ENCODE results near the gene HLCS.

The HLCS gene

DNA sequence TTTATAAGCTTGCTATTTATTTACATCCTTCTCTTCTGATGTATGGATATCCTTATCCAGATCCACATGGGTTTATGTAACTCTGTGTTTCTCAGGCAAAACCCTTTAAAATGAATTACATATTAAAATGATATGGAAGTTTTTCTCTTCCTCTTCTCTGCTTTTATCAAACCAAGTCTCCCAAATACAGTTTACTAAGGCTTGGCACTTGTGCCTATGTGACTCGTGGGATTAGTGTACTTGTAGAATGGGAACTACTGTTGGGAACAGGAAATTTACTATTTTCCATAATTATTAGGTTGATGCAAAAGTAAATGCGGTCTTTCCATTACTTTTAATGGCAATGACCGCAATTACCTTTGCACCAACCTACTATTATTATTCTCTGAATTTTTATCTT is 252.7 kb downstream of the HLCS start:
- DNase-seq: no peak

DNA sequence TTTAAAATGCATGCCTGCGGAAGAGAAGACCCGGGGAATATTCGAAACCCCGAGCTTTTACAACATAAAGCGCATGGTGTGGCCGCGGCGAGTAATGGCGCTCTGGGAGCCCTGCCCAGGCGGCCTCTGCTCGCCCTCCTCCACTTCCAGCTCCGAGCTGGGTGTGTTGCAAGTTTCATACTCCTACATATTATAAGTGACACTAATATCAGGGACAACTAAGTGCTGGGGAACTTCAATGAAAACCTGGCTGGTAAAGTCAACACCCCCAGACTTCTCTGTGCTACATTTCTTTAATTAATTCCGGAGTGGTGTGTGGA is 255.8 kb downstream of the HLCS start:
- no peak for DNase-seq

DNA sequence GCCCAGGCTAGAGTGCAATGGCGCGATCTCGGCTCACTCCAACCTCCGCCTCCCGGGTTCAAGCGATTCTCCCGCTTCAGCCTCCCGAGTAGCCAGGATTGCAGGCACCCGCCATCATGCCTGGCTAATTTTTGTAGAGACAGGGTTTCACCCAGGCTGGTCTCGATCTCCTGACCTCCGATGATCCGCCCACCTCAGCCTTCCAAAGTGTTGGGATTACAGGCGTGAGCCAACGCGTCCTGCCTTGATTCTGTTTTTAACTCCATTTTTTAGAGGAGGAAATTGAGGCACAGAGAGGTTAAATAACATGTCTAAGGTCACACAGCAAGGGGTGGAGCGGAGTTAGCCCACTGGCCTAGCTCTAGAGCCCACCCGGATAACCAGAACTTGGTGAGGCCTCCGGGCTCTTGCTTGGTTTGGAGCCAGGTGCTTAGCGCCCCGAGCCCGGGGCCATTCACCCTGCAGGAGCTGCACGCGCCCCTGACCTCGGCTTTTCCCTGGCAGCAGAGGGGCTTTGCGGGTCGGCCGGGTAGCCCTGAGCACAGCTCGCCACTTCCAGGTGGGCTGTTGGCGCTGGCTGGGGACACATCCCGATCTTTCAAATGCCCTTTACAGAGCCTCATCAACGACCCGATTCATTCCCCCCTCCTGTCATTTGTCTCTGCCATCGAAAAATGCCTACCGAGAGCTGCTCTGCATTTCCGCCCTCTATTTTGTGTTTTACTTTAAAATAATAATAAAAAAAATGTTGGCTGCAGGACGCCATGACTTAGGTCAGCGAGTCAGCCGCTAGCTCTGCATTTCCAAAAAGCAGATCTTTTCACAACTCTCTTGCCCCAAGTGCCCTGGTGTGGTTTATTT is 256.4 kb downstream of the HLCS start:
- DNase-seq: no peak

DNA sequence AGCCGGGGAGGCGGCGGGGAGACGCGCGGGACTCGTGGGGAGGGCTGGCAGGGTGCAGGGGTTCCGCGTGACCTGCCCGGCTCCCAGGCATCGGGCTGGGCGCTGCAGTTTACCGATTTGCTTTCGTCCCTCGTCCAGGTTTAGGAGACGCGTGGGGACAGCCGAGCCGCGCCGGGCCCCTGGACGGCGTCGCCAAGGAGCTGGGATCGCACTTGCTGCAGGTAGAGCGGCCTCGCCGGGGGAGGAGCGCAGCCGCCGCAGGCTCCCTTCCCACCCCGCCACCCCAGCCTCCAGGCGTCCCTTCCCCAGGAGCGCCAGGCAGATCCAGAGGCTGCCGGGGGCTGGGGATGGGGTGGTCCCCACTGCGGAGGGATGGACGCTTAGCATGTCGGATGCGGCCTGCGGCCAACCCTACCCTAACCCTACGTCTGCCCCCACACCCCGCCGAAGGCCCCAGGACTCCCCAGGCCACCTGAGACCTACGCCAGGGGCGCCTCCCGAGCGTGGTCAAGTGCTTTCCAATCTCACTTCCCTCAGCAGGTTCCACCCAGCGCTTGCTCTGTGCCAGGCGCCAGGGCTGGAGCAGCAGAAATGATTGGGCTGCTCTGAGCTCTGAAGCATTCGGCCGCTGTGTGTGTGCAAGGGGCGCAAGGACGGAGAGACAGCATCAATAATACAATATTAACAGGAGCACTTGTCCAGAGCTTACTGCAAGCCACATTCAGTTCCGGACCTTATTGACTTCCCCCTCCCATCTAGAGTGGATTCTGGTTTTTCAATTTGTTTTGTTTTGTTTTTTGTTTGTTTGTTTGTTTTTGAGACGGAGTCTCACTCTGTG is 257.2 kb downstream of the HLCS start:
- DNase-seq: no peak

DNA sequence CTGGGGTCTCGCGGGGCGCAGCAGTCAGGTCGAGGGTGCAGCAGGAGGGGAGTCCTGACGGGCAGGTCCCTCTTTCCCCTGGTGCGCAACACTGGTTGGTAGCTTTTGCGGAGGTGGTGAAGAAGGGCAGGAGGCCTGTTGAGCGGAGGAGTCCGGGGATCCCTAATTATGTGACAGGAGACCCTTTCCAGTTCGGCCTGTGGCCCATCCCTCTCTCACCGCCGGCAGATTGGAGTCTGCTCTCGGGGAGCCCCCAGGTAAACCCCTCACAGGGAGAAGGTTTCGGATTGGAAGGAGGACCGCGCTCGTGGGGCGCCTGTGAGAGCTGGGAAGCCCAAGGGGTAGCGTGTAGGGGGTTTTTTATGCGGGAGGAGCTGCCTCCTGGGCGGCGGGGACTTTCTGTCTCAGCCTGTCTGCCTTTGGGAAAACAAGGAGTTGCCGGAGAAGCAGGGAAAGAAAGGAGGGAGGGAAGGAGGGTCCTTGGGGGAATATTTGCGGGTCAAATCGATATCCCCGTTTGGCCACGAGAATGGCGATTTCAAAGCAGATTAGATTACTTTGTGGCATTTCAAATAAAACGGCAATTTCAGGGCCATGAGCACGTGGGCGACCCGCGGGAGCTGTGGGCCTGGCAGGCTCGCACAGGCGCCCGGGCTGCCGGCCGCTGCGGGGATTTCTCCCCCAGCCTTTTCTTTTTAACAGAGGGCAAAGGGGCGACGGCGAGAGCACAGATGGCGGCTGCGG is 258.0 kb downstream of the HLCS start:
- no peak for DNase-seq

DNA sequence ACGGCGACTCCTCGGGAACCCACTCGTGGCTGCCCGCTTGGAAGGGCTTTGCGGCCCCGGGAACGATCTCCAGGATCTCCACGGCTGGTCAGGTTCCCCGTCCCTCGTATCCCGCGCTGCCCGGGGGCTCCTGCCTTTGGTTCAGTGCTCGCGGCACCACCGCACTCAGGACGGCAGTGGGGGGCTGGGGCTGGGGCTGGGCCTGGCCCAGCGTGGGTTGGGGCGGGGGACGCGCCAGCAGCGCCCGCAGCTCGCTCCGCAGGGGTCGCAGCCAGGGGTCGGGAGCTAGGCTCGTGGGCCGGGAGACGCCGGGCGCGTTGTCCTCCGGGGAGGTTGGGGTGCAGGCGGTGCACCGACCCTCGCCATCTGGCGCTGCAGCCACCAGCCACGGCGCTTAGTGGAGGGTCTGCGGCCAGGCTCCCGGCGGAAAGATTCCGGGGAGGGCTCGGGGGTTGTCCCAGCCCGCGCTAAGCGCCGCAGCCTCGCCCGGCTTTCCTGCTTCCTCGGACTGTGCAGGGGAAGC is 258.6 kb downstream of the HLCS start:
- DNase-seq: no peak

DNA sequence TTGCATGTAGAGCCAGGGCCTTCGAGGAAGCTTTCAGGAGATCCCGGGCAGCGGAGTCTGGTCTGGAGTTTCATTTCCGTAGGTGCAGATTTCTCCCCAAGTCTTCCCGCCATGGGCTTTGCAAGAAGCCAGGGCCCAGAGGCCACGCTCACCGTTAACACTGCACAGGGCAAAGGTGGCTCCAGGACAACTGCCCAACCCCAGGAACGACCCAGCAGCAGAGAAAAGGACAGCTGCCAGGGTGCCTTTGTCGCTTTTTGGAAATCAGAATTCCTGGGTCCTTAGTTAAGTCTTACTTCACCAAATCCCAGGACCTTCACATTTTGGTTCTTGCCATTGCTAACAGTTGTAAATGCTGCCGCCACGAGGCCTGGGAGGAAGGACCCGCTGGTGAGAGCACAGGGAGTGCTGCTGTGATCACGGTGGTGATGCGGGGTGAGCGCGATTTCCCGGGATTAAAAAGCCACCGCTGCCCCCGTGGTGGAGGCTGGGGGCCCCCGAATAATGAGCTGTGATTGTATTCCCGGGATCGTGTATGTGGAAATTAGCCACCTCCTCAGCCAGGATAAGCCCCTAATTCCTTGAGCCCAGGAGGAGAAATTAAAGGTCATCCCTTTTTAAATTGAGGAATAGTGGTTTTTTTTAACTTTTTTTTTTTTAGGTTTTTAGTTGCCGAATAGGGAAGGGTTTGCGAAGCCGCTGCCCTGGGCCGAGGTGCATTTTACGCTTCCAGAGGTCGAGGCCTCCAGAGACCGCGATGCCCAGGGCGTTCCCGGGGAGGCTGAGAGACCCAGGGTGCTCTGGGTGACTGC is 259.3 kb downstream of the HLCS start:
- no peak for DNase-seq

DNA sequence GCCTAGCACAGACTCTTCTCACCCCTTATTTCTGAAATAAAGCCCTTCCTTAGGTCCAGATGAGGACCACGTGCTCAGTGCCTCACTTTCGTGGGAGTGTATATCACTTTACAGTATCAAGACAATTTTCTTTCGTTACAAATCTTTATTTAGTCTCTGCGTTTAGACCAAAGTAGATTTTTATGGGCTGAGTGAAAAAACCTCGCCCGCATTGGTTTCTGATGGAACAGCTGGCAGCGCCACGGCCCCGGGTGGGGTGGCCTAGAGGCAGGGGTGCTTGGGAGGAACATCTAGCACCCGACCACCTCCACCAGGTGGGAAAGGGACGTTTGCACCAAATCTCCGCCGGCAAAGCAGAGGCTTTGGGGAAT is 260.0 kb downstream of the HLCS start:
- no peak for DNase-seq

DNA sequence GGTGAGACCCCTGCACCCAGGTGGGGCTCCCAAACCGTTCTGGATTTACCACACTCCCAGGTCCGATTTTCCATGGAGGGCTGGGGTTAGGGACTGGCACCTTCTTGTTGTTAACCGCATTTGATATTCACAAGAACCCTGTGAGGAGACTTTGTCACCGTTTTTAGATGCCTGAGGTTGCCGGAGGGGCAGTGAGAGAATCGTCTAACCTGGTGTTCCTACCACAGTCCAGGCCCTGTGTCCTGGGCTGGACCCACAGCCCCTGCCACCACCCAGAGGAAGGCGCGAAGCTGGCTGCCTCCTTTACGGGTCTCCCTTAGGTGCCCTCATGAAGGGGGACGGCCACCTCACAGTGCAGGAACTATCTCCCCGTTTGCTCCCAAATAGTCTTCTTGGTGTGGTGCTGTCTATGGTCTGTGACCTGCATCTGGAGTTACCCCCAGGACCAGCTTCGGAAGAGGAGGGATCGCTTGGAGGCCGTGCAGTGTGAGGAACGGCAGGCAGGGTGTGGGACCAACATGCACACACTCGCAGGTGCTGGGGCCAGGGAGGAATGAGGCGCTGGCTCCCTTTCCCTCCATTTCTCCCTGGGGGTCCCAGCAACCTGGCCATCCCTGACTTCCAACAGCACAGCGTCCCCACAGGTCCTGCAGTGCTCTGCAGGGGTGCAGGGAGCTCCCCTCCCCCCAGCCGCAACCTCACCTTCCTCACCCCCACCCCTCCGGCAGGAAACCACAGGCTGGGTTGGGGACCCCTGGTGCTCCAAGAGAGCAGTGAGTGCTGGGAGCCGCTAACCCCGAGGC is 260.6 kb downstream of the HLCS start:
- DNase-seq: no peak

DNA sequence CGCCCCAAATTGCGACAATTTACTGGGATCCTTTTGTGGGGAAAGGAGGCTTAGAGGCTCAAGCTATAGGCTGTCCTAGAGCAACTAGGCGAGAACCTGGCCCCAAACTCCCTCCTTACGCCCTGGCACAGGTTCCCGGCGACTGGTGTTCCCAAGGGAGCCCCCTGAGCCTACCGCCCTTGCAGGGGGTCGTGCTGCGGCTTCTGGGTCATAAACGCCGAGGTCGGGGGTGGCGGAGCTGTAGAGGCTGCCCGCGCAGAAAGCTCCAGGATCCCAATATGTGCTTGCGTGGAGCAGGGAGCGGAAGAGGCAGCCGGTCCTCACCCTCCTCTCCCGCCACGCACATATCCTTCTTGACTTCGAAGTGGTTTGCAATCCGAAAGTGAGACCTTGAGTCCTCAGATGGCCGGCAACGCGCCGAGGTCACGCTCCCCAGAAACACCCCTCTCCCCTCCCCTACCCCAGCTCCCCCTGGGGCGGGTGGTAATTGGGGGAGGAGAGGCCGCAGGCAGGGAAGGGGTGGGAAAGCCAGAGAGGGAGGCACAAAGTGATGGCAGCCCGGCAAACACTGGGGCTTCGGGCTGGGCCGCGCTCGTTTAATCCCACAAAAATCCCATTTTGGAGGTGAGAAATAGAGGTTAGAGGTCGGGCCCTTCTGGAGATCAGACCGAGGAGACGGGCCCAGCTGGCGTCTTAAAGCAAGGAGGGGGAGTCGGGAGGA is 261.4 kb downstream of the HLCS start:
- no peak for DNase-seq

DNA sequence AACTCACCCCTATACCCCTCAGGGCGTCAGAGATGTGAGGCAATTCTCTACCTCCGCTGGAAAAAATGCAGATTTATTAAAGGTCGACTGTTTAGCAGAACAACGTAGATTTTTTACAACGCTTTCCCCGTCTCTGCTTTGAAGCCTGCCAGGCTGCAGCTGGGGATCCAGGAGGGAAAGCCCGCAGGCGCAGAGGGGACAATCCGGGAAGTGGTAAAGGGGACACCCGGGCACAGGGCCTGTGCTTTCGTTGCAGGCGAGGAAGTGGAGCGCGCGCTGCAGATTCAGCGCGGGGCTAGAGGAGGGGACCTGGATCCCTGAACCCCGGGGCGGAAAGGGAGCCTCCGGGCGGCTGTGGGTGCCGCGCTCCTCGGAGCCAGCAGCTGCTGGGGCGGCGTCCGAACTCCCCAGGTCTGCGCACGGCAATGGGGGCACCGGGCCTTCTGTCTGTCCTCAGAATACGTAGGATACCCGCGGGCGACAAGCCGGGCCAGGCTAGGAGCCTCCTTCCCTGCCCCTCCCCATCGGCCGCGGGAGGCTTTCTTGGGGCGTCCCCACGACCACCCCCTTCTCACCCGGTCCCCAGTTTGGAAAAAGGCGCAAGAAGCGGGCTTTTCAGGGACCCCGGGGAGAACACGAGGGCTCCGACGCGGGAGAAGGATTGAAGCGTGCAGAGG is 262.1 kb downstream of the HLCS start:
- no peak for DNase-seq

DNA sequence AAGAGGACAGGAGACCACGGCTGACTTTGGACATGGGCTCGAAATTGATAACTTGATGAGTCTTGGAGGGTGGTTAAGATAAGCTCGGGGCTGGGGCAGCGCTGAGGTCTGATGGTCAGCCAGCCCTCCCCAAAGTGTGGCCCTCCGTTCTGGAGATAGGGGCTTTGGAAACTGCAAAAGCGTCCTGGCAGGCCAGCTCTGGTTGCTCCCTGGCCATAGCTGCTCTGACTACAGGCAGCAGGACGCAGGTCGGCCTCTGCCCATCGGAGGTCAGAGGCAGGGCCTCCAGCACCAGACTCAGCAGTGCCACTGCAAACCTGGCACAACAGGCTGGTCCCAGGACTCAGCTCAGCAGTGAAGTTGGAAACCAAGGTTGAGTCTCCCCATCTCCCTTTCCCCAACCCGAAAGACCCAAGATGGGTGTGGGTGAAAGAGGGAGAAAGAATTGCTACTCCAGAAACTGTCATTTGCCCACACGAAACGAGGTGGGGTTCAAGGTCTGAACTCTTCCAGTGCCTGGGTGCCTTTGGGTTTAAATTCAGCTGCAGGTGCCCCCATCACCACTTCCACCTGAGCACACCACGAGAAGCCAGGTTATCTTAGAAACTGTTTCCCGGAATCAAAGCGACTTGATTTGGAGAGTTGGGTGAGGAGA is 262.7 kb downstream of the HLCS start:
- DNase-seq: no peak

DNA sequence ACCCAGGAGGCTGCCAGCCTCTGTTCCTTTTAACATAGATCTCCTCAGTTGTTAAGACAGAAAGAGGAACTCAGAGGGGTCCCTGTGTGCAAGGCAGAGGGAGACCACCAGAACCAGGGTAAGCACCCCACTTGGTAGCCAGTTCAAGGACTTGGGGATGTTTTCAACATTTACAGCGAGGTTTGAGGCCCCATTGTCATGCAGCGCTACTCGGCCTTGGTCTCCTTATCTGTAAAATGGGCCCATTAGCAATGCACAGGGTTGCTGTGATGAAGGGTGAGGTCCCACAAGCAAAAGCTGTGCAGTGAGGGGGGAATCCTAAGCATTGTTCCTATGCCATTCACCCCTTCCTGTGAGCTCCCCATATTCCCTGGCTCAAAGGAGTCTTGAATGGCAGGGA is 263.3 kb downstream of the HLCS start:
- DNase-seq: no peak

DNA sequence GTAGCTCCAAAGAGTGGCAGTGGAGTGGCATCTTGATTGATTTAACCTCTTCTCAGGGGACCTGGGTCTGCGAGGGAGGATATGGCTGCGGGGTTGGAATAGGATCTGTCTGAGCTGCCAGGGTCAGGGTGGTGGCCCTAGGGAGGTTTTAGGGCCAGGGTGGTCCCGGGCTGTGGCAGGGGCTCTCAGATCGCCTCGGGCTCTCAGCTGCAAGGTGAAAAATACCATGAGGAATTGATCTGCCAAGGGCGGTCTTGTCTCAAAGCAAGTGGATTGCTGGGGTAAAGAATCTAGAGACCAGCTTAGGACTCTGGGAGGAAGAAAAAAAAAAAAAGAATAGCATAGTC is 263.9 kb downstream of the HLCS start:
- DNase-seq: no peak

DNA sequence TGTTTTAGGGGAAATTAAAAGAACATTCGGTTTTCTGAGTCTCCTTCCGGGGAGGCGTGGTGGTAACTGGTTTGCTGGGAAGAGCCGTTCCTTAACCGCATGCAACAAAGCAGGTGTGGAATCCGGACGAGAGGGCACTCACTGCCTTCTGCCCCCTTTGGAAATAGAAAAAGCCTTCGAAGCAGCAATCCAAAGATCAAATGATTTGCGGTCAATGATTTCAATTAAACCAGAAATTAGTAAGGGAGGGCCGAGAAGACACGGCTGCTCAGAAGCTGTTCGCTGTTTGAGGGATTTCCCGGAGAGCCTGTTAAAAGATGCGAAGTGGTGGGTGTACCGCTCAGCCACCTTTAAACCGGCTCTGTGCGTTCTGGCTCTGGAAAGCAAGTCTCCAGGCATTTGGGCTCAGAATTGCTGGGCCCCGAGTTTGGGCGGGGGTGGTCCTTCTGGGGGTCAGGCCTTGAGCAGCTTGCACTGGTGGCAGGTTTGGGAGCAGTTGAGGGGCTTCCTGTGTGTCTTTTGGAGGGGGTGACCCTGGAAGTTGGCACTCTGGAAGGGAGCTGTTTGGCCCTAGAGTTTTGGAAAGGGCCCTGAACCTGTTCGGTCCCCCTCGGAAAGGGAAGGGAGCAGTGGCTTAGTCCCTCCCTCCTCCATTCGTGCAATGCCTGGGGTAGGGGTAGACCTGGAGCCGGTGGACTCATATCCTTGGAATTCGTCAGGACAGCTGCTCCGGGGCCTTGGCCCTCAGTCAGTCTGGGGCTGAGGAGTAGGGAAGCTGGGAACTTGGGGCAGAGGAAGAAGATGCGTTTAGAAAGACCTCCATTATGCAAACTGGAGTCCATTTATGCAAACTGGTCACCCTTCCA is 264.5 kb downstream of the HLCS start:
- no peak for DNase-seq

DNA sequence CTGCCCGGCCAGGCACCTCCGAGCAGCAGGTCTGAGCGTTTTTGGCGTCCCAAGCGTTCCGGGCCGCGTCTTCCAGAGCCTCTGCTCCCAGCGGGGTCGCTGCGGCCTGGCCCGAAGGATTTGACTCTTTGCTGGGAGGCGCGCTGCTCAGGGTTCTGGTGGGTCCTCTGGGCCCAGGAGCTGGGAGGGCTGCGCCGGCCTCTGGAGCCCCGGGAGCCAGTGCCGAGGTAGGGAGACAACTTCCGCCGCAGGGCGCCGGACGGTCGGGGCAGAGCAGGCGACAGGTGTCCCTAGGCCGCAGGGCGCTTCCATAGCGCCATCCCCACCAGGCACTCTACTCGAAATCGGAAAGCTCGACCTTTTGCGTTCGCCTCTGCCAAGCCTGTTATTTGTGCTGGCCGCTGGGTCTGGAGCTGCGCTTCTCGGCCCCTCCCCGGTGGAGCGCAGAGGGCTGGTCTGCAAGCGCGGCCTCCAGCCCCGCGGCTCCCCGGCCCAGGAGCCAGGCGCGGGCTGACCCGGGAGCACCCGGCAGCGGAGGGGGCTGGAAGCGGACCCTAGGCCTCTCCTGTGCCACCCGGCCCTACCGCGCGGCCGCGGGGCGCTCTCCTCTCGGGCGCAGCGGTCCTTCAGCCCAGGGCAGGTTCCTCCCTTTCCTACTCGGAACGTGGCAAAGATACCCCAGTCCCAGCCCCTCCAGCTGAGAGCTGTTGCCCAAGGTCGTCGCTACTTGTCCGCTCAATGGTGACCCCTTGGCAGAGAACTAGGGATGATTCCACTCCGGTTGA is 265.3 kb downstream of the HLCS start:
- DNase-seq: no peak
